COLO668 (cell line): Measurements from ENCODE around the gene PLEKHO2.

Experiments
- DNase-seq: peaks from one replicate; lab custom pipeline; 2025; ENCODE audit not compliant: unreplicated experiment; lab: John Stamatoyannopoulos, UW

Gene PLEKHO2

GRCh38 chr15:64825431-64826294, 16.1 kb upstream of the PLEKHO2 start, which contains the start of gene PIF1:
Gene PIF1 (minus strand): TSS chr15:64825647. CDS start chr15:64824335, 1,312 bp downstream.
- DNase-seq, result peak; percentile 88

- no peak for DNase-seq
Measured at GRCh38 chr15:64828985-64829384, 12.7 kb upstream of the PLEKHO2 start.

GRCh38 chr15:64833690-64834089, 8.0 kb upstream of the PLEKHO2 start:
- DNase-seq, result no peak

- DNase-seq, result no peak
Measured at GRCh38 chr15:64836023-64836536, 5.6 kb upstream of the PLEKHO2 start.

GRCh38 chr15:64837502-64837901, 4.2 kb upstream of the PLEKHO2 start:
- no peak for DNase-seq

- no peak for DNase-seq
Measured at GRCh38 chr15:64841060-64841343, 713 bp upstream of the PLEKHO2 start.

- no peak for DNase-seq
Measured at GRCh38 chr15:64842096-64842939, 603 bp downstream of the PLEKHO2 start.

GRCh38 chr15:64842986-64843561, 1.4 kb downstream of the PLEKHO2 start:
- DNase-seq, result no peak

- DNase-seq, result no peak
Measured at GRCh38 chr15:64843991-64844390, 2.3 kb downstream of the PLEKHO2 start.

GRCh38 chr15:64844576-64845145, 2.9 kb downstream of the PLEKHO2 start:
- no peak for DNase-seq

- DNase-seq, result no peak
Measured at GRCh38 chr15:64845183-64845611, 3.5 kb downstream of the PLEKHO2 start.

GRCh38 chr15:64845831-64846595, 4.3 kb downstream of the PLEKHO2 start:
- DNase-seq, result no peak

- DNase-seq, result no peak
Measured at GRCh38 chr15:64847016-64847415, 5.3 kb downstream of the PLEKHO2 start.

GRCh38 chr15:64847448-64847847, 5.7 kb downstream of the PLEKHO2 start:
- no peak for DNase-seq

GRCh38 chr15:64847876-64848716, 6.4 kb downstream of the PLEKHO2 start:
- no peak for DNase-seq

GRCh38 chr15:64850778-64851502, 9.2 kb downstream of the PLEKHO2 start:
- DNase-seq, result no peak

GRCh38 chr15:64851503-64851840, 9.8 kb downstream of the PLEKHO2 start:
- no peak for DNase-seq

GRCh38 chr15:64854041-64854440, 12.3 kb downstream of the PLEKHO2 start:
- DNase-seq, result no peak

GRCh38 chr15:64854526-64854925, 12.8 kb downstream of the PLEKHO2 start:
- DNase-seq, result no peak
